IPS-18c (cell line): ENCODE measurements around the gene GFM1.

Experiments used
- H3K4me3 ChIP-seq: 2 replicates; pipeline ENCODE4 v1.7.0; 2013; ENCODE audit warnings: low read depth, mild to moderate bottlenecking, low read length, moderate library complexity; ENCODE audit not compliant: insufficient read depth
- H3K9me3 ChIP-seq: one replicate; pipeline ENCODE4 v1.6.1; 2013; ENCODE audit warnings: mild to moderate bottlenecking, low read length, moderate library complexity; ENCODE audit not compliant: control insufficient read depth, insufficient read depth

Gene GFM1

GRCh38 chr3:158737976-158738615 lies 93.8 kb downstream of the GFM1 start:
- no peak overlapping the region for H3K4me3 ChIP-seq
- peaks cover 7% of the 10 kb centered on the region for H3K9me3 ChIP-seq

GRCh38 chr3:158738653-158739052 lies 94.3 kb downstream of the GFM1 start:
- Histone ChIP-seq H3K4me3 (no peak overlapping the region), H3K9me3 (peaks cover 7% of the 10 kb centered on the region)

- H3K9me3 ChIP-seq, result peaks cover 7% of the 10 kb centered on the region
- no peak overlapping the region for H3K4me3 ChIP-seq
Measured at GRCh38 chr3:158739078-158739477, 94.8 kb downstream of the GFM1 start.

GRCh38 chr3:158739661-158740060 lies 95.3 kb downstream of the GFM1 start:
- H3K9me3 ChIP-seq, result peaks cover 7% of the 10 kb centered on the region
- H3K4me3 ChIP-seq, result no peak overlapping the region
